Measurements from ENCODE around the gene GDF10. TPM values are rescaled to one million over a fixed set of nuclear protein-coding genes. Genes with fewer than 3 reads are reported as not detected.

GDF10 gene
- total RNA-seq, 1 experiment from 2014 or later = not detected

GRCh38 chr10:47349516-47349915 lies 49.5 kb downstream of the GDF10 start:
- Mint-ChIP-seq H3K4me1 (ENCODE audit: insufficient read depth, unreplicated experiment) (no peaks in the 10 kb centered on the region), H3K9me3 (ENCODE audit: unreplicated experiment) (no peaks in the 10 kb centered on the region), H3K4me3 (ENCODE audit: unreplicated experiment) (no peak overlapping the region), H3K27ac (ENCODE audit: low read depth, unreplicated experiment) (no peak overlapping the region), H3K36me3 (ENCODE audit: insufficient read depth, unreplicated experiment) (no peaks in the 10 kb centered on the region), H3K27me3 (ENCODE audit: insufficient read depth, unreplicated experiment) (no peaks in the 10 kb centered on the region)
- DNase-seq (ENCODE audit: unreplicated experiment) = no peak
- BruUV-seq (replicated peaks) = no TSS peak
- CTCF ChIA-PET = no interaction called here
- intact Hi-C loops (cut with micrococcal nuclease) = loop anchor here (10.0 kb wide), 1 partner anchor 325 kb away; no protein-coding TSS in a partner anchor
- POLR2A ChIA-PET = no interaction called here
- TF ChIP-seq, protein P1, sequence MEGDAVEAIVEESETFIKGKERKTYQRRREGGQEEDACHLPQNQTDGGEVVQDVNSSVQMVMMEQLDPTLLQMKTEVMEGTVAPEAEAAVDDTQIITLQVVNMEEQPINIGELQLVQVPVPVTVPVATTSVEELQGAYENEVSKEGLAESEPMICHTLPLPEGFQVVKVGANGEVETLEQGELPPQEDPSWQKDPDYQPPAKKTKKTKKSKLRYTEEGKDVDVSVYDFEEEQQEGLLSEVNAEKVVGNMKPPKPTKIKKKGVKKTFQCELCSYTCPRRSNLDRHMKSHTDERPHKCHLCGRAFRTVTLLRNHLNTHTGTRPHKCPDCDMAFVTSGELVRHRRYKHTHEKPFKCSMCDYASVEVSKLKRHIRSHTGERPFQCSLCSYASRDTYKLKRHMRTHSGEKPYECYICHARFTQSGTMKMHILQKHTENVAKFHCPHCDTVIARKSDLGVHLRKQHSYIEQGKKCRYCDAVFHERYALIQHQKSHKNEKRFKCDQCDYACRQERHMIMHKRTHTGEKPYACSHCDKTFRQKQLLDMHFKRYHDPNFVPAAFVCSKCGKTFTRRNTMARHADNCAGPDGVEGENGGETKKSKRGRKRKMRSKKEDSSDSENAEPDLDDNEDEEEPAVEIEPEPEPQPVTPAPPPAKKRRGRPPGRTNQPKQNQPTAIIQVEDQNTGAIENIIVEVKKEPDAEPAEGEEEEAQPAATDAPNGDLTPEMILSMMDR (IDR thresholded peaks at IDR 0.05; ENCODE audit: unreplicated experiment) = no peak

DNA sequence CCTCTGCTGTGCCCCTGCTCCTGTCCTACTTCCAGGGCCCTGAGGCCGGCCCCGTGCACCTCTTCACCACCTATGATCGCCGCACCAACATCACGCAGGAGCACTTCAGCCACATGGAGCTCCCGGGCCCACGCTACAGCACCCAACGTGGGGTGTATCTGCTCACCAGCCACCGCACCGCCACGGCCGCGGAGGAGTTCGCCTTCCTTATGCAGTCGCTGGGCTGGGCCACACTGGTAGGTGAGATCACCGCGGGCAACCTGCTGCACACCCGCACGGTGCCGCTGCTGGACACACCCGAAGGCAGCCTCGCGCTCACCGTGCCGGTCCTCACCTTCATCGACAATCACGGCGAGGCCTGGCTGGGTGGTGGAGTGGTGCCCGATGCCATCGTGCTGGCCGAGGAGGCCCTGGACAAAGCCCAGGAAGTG lies 50.0 kb downstream of the GDF10 start:
- POLR2A ChIA-PET = no interaction called here
- intact Hi-C loops (cut with micrococcal nuclease) = loop anchor here (10.0 kb wide), 1 partner anchor 325 kb away; no protein-coding TSS in a partner anchor
- Mint-ChIP-seq H3K4me3 (ENCODE audit: unreplicated experiment) (no peak overlapping the region), H3K27ac (ENCODE audit: low read depth, unreplicated experiment) (no peak overlapping the region), H3K4me1 (ENCODE audit: insufficient read depth, unreplicated experiment) (no peaks in the 10 kb centered on the region), H3K27me3 (ENCODE audit: insufficient read depth, unreplicated experiment) (no peaks in the 10 kb centered on the region), H3K36me3 (ENCODE audit: insufficient read depth, unreplicated experiment) (no peaks in the 10 kb centered on the region), H3K9me3 (ENCODE audit: unreplicated experiment) (no peaks in the 10 kb centered on the region)
- CTCF ChIA-PET = no interaction called here
- no TSS peak for BruUV-seq (replicated peaks)
- DNase-seq (ENCODE audit: unreplicated experiment) = no peak
- TF ChIP-seq, protein P1 (IDR thresholded peaks at IDR 0.05; ENCODE audit: unreplicated experiment) = no peak

DNA sequence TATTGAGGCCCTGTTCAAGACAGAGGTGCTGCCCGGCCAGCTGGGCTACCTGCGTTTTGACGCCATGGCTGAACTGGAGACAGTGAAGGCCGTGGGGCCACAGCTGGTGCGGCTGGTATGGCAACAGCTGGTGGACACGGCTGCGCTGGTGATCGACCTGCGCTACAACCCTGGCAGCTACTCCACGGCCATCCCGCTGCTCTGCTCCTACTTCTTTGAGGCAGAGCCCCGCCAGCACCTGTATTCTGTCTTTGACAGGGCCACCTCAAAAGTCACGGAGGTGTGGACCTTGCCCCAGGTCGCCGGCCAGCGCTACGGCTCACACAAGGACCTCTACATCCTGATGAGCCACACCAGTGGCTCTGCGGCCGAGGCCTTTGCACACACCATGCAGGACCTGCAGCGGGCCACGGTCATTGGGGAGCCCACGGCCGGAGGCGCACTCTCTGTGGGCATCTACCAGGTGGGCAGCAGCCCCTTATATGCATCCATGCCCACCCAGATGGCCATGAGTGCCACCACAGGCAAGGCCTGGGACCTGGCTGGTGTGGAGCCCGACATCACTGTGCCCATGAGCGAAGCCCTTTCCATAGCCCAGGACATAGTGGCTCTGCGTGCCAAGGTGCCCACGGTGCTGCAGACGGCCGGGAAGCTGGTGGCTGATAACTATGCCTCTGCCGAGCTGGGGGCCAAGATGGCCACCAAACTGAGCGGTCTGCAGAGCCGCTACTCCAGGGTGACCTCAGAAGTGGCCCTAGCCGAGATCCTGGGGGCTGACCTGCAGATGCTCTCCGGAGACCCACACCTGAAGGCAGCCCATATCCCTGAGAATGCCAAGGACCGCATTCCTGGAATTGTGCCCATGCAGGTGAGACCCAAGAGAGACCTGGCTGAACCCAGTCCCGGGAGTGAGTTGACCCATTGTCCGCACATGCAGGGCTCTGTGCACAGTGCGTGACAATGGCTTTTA lies 51.0 kb downstream of the GDF10 start:
- ChIA-PET CTCF (interaction anchor here (1.1 kb wide), 1 partner anchor 9 kb away, joined by 3 read pairs; no protein-coding TSS in a partner anchor), POLR2A (interaction anchor here (0.7 kb wide), 1 partner anchor 15 kb away, joined by 3 read pairs; no protein-coding TSS in a partner anchor)
- Mint-ChIP-seq H3K27me3 (ENCODE audit: insufficient read depth, unreplicated experiment) (no peaks in the 10 kb centered on the region), H3K36me3 (ENCODE audit: insufficient read depth, unreplicated experiment) (no peaks in the 10 kb centered on the region), H3K9me3 (ENCODE audit: unreplicated experiment) (no peaks in the 10 kb centered on the region), H3K4me3 (ENCODE audit: unreplicated experiment) (no peak overlapping the region), H3K4me1 (ENCODE audit: insufficient read depth, unreplicated experiment) (no peaks in the 10 kb centered on the region), H3K27ac (ENCODE audit: low read depth, unreplicated experiment) (no peak overlapping the region)
- no TSS peak for BruUV-seq (replicated peaks)
- DNase-seq (ENCODE audit: unreplicated experiment) = no peak
- intact Hi-C loops (cut with micrococcal nuclease) = no loop called here
- TF ChIP-seq, protein P1 (IDR thresholded peaks at IDR 0.05; ENCODE audit: unreplicated experiment) = no peak

Data from MCF 10A (cell line).